Lower lobe of right lung (tissue), 2 donors: ENCODE measurements around the gene YBX1. TPM values are rescaled to one million over a fixed set of nuclear protein-coding genes. Genes with fewer than 3 reads are reported as not detected.

ENCODE experiments used
- ATAC-seq, 2 donors: fragments of 200-7000 bp; cut with Tn5 transposase; one replicate each; pipeline ENCODE4 v1.9.1; 2020 to 2022; ENCODE audit warnings: mild to moderate bottlenecking in 2 of 2, moderate library complexity in 2 of 2
- DNase-seq: peaks from one replicate; pipeline ENCODE4 v3.0.0-alpha.2; 2020
- H3K27ac ChIP-seq: fragments of 200-600 bp; one replicate; pipeline ENCODE4 v1.8.0; 2022
- H3K27me3 ChIP-seq: fragments of 200-600 bp; one replicate; pipeline ENCODE4 v1.8.0; 2022; ENCODE audit warnings: low read depth
- H3K36me3 ChIP-seq: fragments of 200-600 bp; one replicate; pipeline ENCODE4 v1.8.0; 2022; ENCODE audit warnings: mild to moderate bottlenecking
- H3K4me1 ChIP-seq: fragments of 200-600 bp; one replicate; pipeline ENCODE4 v1.8.0; 2022
- H3K4me3 ChIP-seq: fragments of 200-600 bp; one replicate; pipeline ENCODE4 v1.8.0; 2022; ENCODE audit warnings: mild to moderate bottlenecking
- H3K9me3 ChIP-seq: fragments of 200-600 bp; one replicate; pipeline ENCODE4 v1.8.0; 2022
- intact Hi-C: fragments of 100-400 bp; cut with DNase I; formaldehyde crosslinking; loops from one replicate; pipeline ENCODE4 v1.11.0; 2022
- total RNA-seq: library from RNA; stranded (reverse); fragmentation: NEBNext Ultra II Directional; extraction: Animal tissue kit (Norgen Biotek cat#: 25700); gene quantifications from one replicate; pipeline ENCODE4 v1.2.1, GENCODE V29; 2021
- TF ChIP-seq, protein P1 (sequence below): fragments of 200-600 bp; IDR thresholded peaks from one replicate; pipeline ENCODE4 v1.8.0; 2022; ENCODE audit warnings: antibody characterized with exemption, mild to moderate bottlenecking
- donor health status: DM: no; HTN: yes; CAD: no; lungs with severe emphysema.

Gene YBX1
- total RNA-seq, 1 donor from 2014 or later = 552 TPM

DNA sequence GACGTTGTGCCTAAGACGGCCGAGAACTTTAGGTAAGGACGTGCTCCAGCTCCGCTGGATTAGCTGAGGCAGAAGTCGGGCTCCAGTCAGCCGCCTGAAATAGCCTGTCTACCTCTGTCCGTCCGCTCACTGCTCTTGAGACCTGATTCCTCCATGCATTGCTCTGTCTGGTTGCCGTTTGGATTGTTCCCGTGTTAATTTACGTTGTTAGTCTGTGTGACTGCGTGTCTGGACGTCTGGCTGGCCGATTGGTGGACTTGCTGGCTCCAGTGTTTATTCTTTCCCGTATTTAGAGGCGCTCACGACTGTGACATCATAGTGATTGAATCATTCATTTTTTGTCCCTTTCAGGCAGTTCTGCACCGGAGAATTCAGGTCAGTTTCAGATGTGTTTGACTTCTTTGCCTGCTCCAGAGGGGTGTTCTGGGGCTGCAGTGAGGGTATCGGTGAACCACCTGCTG lies 23.3 kb upstream of the YBX1 start:
- H3K27ac ChIP-seq = peak overlapping the region; percentile 84
- peaks cover 40% of the 10 kb centered on the region for H3K36me3 ChIP-seq
- H3K4me3 ChIP-seq = peak overlapping the region; percentile 95
- no peaks in the 10 kb centered on the region for H3K27me3 ChIP-seq
- ATAC-seq (peak in 1 of 2 donors; percentile 2), DNase-seq (no peak)
- no peaks in the 10 kb centered on the region for H3K9me3 ChIP-seq
- TF ChIP-seq, protein P1, sequence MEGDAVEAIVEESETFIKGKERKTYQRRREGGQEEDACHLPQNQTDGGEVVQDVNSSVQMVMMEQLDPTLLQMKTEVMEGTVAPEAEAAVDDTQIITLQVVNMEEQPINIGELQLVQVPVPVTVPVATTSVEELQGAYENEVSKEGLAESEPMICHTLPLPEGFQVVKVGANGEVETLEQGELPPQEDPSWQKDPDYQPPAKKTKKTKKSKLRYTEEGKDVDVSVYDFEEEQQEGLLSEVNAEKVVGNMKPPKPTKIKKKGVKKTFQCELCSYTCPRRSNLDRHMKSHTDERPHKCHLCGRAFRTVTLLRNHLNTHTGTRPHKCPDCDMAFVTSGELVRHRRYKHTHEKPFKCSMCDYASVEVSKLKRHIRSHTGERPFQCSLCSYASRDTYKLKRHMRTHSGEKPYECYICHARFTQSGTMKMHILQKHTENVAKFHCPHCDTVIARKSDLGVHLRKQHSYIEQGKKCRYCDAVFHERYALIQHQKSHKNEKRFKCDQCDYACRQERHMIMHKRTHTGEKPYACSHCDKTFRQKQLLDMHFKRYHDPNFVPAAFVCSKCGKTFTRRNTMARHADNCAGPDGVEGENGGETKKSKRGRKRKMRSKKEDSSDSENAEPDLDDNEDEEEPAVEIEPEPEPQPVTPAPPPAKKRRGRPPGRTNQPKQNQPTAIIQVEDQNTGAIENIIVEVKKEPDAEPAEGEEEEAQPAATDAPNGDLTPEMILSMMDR = no peak
- peaks cover 17% of the 10 kb centered on the region for H3K4me1 ChIP-seq
- intact Hi-C loops = no loop called here

DNA sequence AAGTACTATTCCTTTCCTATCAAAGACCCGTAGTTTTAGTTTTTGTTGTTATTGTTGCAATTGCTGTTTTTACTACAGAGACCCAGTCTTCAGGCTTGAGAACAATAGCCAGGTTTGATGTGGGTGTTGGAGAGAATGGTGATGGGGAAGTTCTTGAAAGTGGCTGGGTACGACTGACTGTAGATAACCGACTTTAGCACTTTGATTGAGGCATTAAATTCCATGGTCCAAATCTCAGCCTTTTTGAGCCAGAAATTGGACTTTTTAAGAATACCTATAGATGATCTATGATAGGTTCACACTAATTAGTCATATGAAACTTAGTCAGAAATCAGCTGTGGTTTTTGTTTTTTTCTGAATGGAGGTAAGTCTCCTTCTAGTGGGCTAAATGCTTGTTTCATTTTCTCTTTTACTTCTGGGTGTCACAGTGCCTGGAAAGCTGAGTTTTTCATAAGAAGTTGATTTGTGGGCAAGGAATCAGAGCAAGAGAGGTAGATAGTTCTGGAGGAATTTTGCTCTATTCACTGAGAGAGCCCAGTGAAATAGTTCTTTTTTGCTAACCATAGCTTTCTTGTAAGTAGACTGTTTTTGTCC lies 21.2 kb upstream of the YBX1 start:
- H3K4me3 ChIP-seq = no peak overlapping the region
- TF ChIP-seq, protein P1 = no peak
- H3K9me3 ChIP-seq = no peaks in the 10 kb centered on the region
- no peaks in the 10 kb centered on the region for H3K27me3 ChIP-seq
- H3K36me3 ChIP-seq = peaks cover 61% of the 10 kb centered on the region
- peaks cover 17% of the 10 kb centered on the region for H3K4me1 ChIP-seq
- DNase-seq = no peak
- no peak for ATAC-seq
- intact Hi-C loops = no loop called here
- no peak overlapping the region for H3K27ac ChIP-seq

DNA sequence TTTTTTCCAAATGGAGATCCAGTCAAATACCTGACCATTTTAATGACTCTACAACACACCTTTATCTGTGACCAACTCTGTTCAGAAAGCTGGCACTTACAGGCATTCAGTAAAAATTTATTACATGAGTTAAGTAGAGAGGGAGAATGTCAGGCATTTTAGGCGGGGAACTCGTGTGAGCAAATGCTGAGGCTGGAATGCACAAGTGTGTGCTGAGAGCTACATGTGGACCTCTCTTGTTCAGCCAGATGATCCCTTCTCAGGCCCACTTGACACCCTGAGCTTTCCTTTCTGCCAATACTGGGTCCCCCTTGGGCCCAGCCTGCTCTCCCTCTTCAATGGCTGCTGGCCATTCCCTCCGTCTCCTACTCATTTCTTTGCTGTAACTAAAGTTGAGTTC lies 12.3 kb upstream of the YBX1 start:
- intact Hi-C loops = no loop called here
- Histone ChIP-seq H3K27ac (peak overlapping the region; percentile 20), H3K27me3 (no peaks in the 10 kb centered on the region), H3K4me1 (peaks cover 5% of the 10 kb centered on the region), H3K4me3 (no peak overlapping the region), H3K36me3 (peaks cover 75% of the 10 kb centered on the region), H3K9me3 (no peaks in the 10 kb centered on the region)
- ATAC-seq (peak; percentile 80 to 90), DNase-seq (peak; percentile 51)
- TF ChIP-seq, protein P1 = no peak

- intact Hi-C loops = no loop called here
- ATAC-seq = no peak
- no peak overlapping the region for H3K4me3 ChIP-seq
- peak overlapping the region; percentile 20 for H3K27ac ChIP-seq
- H3K4me1 ChIP-seq = peaks cover 10% of the 10 kb centered on the region
- TF ChIP-seq, protein P1 = no peak
- DNase-seq = no peak
- H3K27me3 ChIP-seq = no peaks in the 10 kb centered on the region
- peaks cover 75% of the 10 kb centered on the region for H3K36me3 ChIP-seq
- no peaks in the 10 kb centered on the region for H3K9me3 ChIP-seq
These were observed 11.8 kb upstream of the YBX1 start for GRCh38 chr1:42670425-42670824.

GRCh38 chr1:42674214-42674613 lies 8.0 kb upstream of the YBX1 start:
- intact Hi-C loops = no loop called here
- ATAC-seq (no peak), DNase-seq (no peak)
- peaks cover 10% of the 10 kb centered on the region for H3K4me1 ChIP-seq
- no peaks in the 10 kb centered on the region for H3K9me3 ChIP-seq
- TF ChIP-seq, protein P1 = no peak
- no peak overlapping the region for H3K4me3 ChIP-seq
- no peak overlapping the region for H3K27ac ChIP-seq
- H3K27me3 ChIP-seq = no peaks in the 10 kb centered on the region
- peaks cover 46% of the 10 kb centered on the region for H3K36me3 ChIP-seq
